Calu3 (cell line): ENCODE measurements around the gene NIPBL. TPM values are rescaled to one million over a fixed set of nuclear protein-coding genes. Genes with fewer than 3 reads are reported as not detected.

Source experiments
- BruUV-seq: library from RNA; stranded (reverse); fragments of 400-500 nt; replicated peaks from 2 replicates; lab custom pipeline; 2021; lab: Mats Ljungman, UMichigan
- CTCF ChIA-PET: fragments of 300-600 bp; sonication (Branson Sonifier 250); formaldehyde crosslinking; loops from one replicate; lab custom pipeline; 2022; ENCODE audit warnings: antibody characterized with exemption; lab: Charles Lee
- DNase-seq: peaks from one replicate; pipeline ENCODE4 v3.0.0; 2022
- H3K27ac Mint-ChIP-seq: one replicate; pipeline ENCODE4 v1.8.0; 2022; ENCODE audit warnings: mixed read lengths; ENCODE audit not compliant: unreplicated experiment
- H3K27me3 Mint-ChIP-seq: one replicate; pipeline ENCODE4 v1.8.0; 2022; ENCODE audit warnings: mixed read lengths; ENCODE audit not compliant: unreplicated experiment
- H3K36me3 Mint-ChIP-seq: one replicate; pipeline ENCODE4 v1.8.0; 2022; ENCODE audit warnings: mild to moderate bottlenecking, moderate library complexity, mixed read lengths; ENCODE audit not compliant: insufficient read depth, unreplicated experiment
- H3K4me1 Mint-ChIP-seq: one replicate; pipeline ENCODE4 v1.8.0; 2022; ENCODE audit warnings: mild to moderate bottlenecking, low read depth, mixed read lengths; ENCODE audit not compliant: unreplicated experiment
- H3K4me3 Mint-ChIP-seq: one replicate; pipeline ENCODE4 v1.8.0; 2022; ENCODE audit warnings: mild to moderate bottlenecking, low read depth, moderate library complexity, mixed read lengths; ENCODE audit not compliant: unreplicated experiment
- H3K9me3 Mint-ChIP-seq: one replicate; pipeline ENCODE4 v1.8.0; 2022; ENCODE audit warnings: low read depth, mixed read lengths; ENCODE audit not compliant: unreplicated experiment
- CTCF ChIP-seq: fragments of 200-600 bp; IDR thresholded peaks from one replicate; pipeline ENCODE4 v1.8.0; 2022; ENCODE audit warnings: antibody characterized with exemption; ENCODE audit not compliant: unreplicated experiment
- intact Hi-C: fragments of 100-400 bp; cut with micrococcal nuclease; formaldehyde crosslinking; loops from one replicate; pipeline ENCODE4 v1.10.0; 2022; ENCODE audit not compliant: unreplicated experiment
- total RNA-seq: library from RNA; stranded (reverse); gene quantifications from 2 replicates; pipeline ENCODE4 v1.2.3, GENCODE V29; 2022

The NIPBL gene
- total RNA-seq, 1 experiment from 2014 or later, result 53.2 TPM

- Mint-ChIP-seq H3K27ac (no peak overlapping the region), H3K9me3 (no peaks in the 10 kb centered on the region), H3K4me1 (peaks cover 15% of the 10 kb centered on the region), H3K4me3 (no peak overlapping the region), H3K36me3 (no peaks in the 10 kb centered on the region), H3K27me3 (no peaks in the 10 kb centered on the region)
- no peak for TF ChIP-seq CTCF
- intact Hi-C loops, result no loop called here
- no TSS peak for BruUV-seq
- DNase-seq, result no peak
- CTCF ChIA-PET, result no interaction called here
These were observed 82.0 kb downstream of the NIPBL start for GRCh38 chr5:36958612-36959011.

GRCh38 chr5:36965179-36965578 lies 88.6 kb downstream of the NIPBL start:
- intact Hi-C loops, result no loop called here
- CTCF ChIA-PET, result no interaction called here
- H3K9me3 Mint-ChIP-seq, result no peaks in the 10 kb centered on the region
- BruUV-seq, result no TSS peak
- no peak overlapping the region for H3K27ac Mint-ChIP-seq
- no peak for TF ChIP-seq CTCF
- peaks cover 10% of the 10 kb centered on the region for H3K36me3 Mint-ChIP-seq
- H3K4me1 Mint-ChIP-seq, result no peaks in the 10 kb centered on the region
- H3K27me3 Mint-ChIP-seq, result no peaks in the 10 kb centered on the region
- no peak overlapping the region for H3K4me3 Mint-ChIP-seq
- no peak for DNase-seq

GRCh38 chr5:36969700-36970395 lies 93.3 kb downstream of the NIPBL start:
- Mint-ChIP-seq H3K27ac (no peak overlapping the region), H3K9me3 (no peaks in the 10 kb centered on the region), H3K36me3 (peaks cover 8% of the 10 kb centered on the region), H3K27me3 (no peaks in the 10 kb centered on the region), H3K4me1 (no peaks in the 10 kb centered on the region), H3K4me3 (no peak overlapping the region)
- intact Hi-C loops, result no loop called here
- no peak for TF ChIP-seq CTCF
- CTCF ChIA-PET, result interaction anchor here (0.6 kb wide), 1 partner anchor 240 kb away, joined by 7 read pairs; no protein-coding TSS in a partner anchor
- no TSS peak for BruUV-seq
- no peak for DNase-seq

- BruUV-seq, result no TSS peak
- Mint-ChIP-seq H3K36me3 (peaks cover 19% of the 10 kb centered on the region), H3K4me3 (no peak overlapping the region), H3K27ac (no peak overlapping the region), H3K27me3 (no peaks in the 10 kb centered on the region), H3K9me3 (peaks cover 5% of the 10 kb centered on the region), H3K4me1 (no peaks in the 10 kb centered on the region)
- CTCF ChIA-PET, result no interaction called here
- DNase-seq, result no peak
- intact Hi-C loops, result no loop called here
- no peak for TF ChIP-seq CTCF
These were observed 101.6 kb downstream of the NIPBL start for GRCh38 chr5:36978196-36978595.
